ENCODE measurements around the gene AUTS2.

Gene AUTS2

DNA sequence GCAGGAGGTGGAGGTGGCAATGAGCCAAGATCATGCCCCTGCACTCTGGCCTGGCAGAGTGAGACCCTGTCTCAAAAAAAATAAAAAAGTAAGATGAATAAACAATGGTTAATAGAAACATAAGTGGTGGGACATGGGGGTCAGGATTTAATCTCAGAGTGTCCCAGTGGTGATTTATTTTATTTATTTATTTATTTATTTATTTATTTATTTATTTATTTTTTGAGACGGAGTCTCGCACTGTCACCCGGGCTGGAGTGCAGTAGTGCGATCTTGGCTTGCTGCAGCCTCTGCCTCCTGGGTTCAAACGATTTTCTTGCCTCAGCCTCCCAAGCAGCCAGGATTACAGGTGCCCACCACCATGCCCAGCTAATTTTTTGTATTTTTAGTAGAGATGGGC is 1051.0 kb downstream of the AUTS2 start:
- no peak for DNase-seq (ENCODE audit: low read depth in 1 of 2, low spot score in 1 of 2)

DNA sequence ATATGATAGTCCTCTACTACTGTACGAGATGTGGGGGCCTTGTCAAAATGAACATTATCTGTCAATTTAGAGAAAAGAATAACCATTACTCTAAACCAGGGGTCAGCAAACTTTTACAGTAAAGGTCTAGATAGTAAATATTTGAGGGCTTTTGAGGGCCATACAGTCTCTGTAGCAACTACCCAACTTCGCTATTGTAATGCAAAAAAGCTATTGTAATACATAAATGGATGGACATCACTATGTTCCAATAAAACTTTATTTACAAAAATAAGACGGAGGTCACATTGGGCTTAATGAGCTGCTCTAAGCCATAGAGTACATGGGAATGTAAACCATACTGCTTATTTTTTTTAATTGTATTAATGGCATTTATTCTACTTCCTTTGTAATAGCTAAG is 1055.9 kb downstream of the AUTS2 start:
- Histone ChIP-seq H3K27ac (replicated peaks) (no peak overlapping the region), H3K4me3 (replicated peaks; ENCODE audit: insufficient read depth, low read length) (no peak overlapping the region), H3K27me3 (ENCODE audit: insufficient read depth, poor library complexity, severe bottlenecking) (no peaks in the 10 kb centered on the region)
- TF ChIP-seq, protein P1, sequence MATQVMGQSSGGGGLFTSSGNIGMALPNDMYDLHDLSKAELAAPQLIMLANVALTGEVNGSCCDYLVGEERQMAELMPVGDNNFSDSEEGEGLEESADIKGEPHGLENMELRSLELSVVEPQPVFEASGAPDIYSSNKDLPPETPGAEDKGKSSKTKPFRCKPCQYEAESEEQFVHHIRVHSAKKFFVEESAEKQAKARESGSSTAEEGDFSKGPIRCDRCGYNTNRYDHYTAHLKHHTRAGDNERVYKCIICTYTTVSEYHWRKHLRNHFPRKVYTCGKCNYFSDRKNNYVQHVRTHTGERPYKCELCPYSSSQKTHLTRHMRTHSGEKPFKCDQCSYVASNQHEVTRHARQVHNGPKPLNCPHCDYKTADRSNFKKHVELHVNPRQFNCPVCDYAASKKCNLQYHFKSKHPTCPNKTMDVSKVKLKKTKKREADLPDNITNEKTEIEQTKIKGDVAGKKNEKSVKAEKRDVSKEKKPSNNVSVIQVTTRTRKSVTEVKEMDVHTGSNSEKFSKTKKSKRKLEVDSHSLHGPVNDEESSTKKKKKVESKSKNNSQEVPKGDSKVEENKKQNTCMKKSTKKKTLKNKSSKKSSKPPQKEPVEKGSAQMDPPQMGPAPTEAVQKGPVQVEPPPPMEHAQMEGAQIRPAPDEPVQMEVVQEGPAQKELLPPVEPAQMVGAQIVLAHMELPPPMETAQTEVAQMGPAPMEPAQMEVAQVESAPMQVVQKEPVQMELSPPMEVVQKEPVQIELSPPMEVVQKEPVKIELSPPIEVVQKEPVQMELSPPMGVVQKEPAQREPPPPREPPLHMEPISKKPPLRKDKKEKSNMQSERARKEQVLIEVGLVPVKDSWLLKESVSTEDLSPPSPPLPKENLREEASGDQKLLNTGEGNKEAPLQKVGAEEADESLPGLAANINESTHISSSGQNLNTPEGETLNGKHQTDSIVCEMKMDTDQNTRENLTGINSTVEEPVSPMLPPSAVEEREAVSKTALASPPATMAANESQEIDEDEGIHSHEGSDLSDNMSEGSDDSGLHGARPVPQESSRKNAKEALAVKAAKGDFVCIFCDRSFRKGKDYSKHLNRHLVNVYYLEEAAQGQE (IDR thresholded peaks at IDR 0.05; ENCODE audit: insufficient replicate concordance, low read depth): no peak
- TF ChIP-seq, protein P2, sequence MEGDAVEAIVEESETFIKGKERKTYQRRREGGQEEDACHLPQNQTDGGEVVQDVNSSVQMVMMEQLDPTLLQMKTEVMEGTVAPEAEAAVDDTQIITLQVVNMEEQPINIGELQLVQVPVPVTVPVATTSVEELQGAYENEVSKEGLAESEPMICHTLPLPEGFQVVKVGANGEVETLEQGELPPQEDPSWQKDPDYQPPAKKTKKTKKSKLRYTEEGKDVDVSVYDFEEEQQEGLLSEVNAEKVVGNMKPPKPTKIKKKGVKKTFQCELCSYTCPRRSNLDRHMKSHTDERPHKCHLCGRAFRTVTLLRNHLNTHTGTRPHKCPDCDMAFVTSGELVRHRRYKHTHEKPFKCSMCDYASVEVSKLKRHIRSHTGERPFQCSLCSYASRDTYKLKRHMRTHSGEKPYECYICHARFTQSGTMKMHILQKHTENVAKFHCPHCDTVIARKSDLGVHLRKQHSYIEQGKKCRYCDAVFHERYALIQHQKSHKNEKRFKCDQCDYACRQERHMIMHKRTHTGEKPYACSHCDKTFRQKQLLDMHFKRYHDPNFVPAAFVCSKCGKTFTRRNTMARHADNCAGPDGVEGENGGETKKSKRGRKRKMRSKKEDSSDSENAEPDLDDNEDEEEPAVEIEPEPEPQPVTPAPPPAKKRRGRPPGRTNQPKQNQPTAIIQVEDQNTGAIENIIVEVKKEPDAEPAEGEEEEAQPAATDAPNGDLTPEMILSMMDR (IDR thresholded peaks at IDR 0.05; ENCODE audit: insufficient read depth, low read length): no peak
- no peak for TF ChIP-seq GABPA (IDR thresholded peaks at IDR 0.05; ENCODE audit: low read depth)
- TF ChIP-seq SPI1 (IDR thresholded peaks at IDR 0.05; ENCODE audit: borderline replicate concordance, low read depth): no peak
- no peak for TF ChIP-seq POLR2AphosphoS5 (IDR thresholded peaks at IDR 0.05; ENCODE audit: low read depth)
- no peak for DNase-seq (ENCODE audit: low read depth in 1 of 2, low spot score in 1 of 2)

More for the DNA sequence above, 1051.0 kb downstream of the AUTS2 start:
- TF ChIP-seq SPI1 (IDR thresholded peaks at IDR 0.05; ENCODE audit: borderline replicate concordance, low read depth) (no peak), GABPA (IDR thresholded peaks at IDR 0.05; ENCODE audit: low read depth) (no peak), POLR2AphosphoS5 (IDR thresholded peaks at IDR 0.05; ENCODE audit: low read depth) (no peak)
- TF ChIP-seq, protein P2 (IDR thresholded peaks at IDR 0.05; ENCODE audit: insufficient read depth, low read length): no peak
- TF ChIP-seq, protein P1 (IDR thresholded peaks at IDR 0.05; ENCODE audit: insufficient replicate concordance, low read depth): no peak
- H3K4me3 ChIP-seq (replicated peaks; ENCODE audit: insufficient read depth, low read length): no peak overlapping the region
- H3K27ac ChIP-seq (replicated peaks): no peak overlapping the region
- H3K27me3 ChIP-seq (ENCODE audit: insufficient read depth, poor library complexity, severe bottlenecking): no peaks in the 10 kb centered on the region

DNA sequence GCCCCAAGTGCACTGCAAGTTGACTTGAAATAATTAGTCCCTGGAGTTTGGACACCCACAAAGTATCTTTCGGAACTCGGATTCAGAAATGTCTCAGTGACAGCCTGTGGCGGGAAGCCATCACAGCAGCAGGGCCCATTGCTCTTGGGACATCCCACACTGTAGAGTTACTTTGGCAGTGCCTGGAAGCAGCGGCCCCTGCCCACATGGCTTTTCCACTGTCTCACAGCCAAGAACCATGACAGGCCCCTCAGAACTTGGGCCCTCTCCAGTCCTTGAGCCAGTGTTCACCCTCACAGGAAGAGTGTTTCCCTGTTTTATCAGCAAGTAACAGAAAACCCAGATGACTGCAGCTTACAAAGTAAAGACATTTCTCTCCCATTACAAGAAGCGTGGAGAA is 1056.7 kb downstream of the AUTS2 start:
- Histone ChIP-seq H3K27ac (replicated peaks) (no peak overlapping the region), H3K27me3 (ENCODE audit: insufficient read depth, poor library complexity, severe bottlenecking) (no peaks in the 10 kb centered on the region), H3K4me3 (replicated peaks; ENCODE audit: insufficient read depth, low read length) (no peak overlapping the region)
- no peak for TF ChIP-seq SPI1 (IDR thresholded peaks at IDR 0.05; ENCODE audit: borderline replicate concordance, low read depth)
- TF ChIP-seq POLR2AphosphoS5 (IDR thresholded peaks at IDR 0.05; ENCODE audit: low read depth): no peak
- TF ChIP-seq, protein P1 (IDR thresholded peaks at IDR 0.05; ENCODE audit: insufficient replicate concordance, low read depth): no peak
- TF ChIP-seq, protein P2 (IDR thresholded peaks at IDR 0.05; ENCODE audit: insufficient read depth, low read length): no peak
- no peak for TF ChIP-seq GABPA (IDR thresholded peaks at IDR 0.05; ENCODE audit: low read depth)
- DNase-seq (ENCODE audit: low read depth in 1 of 2, low spot score in 1 of 2): no peak

Data from HL-60 (cell line).